ENCODE measurements around the gene UPP2. TPM values are rescaled to one million over a fixed set of nuclear protein-coding genes. Genes with fewer than 3 reads are reported as not detected.

Gene UPP2
- total RNA-seq = not detected
- long read RNA-seq, donor 1, partial matches to known transcripts = 0 of 1 reads
- long read RNA-seq, donor 1, other reads (novel, unspliced or antisense) = 1 of 1 reads
- long read RNA-seq, donor 2 = 0 reads

DNA sequence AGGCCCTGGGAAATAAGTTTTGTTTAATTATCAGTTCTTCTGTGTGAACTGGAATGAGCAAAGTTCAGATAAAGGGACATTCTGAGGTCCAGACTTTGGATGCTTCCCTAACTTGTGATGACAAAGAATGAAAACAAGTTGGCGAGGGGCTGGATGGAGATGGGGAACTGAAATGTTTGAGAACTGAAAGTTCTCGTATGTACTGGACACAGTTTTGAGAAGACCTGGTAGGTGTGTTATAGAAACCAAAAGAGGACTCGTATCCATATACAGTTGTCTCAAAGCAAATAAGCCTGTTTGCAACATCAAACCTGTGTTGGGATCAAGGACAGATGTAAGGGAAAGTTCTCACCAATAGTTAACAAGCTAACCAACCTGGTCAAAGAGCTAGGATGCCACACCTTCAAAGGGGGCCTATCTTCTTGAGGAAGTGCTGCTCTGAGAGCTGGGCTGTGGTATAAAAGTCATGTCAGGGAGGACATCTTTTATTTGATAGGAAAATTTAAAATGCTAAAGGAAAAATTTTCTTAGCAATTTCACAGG is at the start of gene UPP2:
Gene UPP2 (plus strand): TSS at position 493 of the 543 bp plus-strand sequence. CDS start 188 bp downstream, outside the sequence.
- DNase-seq (ENCODE audit: low spot score) = no peak
- intact Hi-C loops (cut with DNase I) = no loop called here

- DNase-seq (ENCODE audit: low spot score) = no peak
- intact Hi-C loops (cut with DNase I) = no loop called here
These were observed 48.9 kb upstream of the UPP2 start for GRCh38 chr2:158052761-158053160.

- DNase-seq (ENCODE audit: low spot score) = no peak
These were observed 44.8 kb upstream of the UPP2 start for GRCh38 chr2:158056875-158057274.

DNA sequence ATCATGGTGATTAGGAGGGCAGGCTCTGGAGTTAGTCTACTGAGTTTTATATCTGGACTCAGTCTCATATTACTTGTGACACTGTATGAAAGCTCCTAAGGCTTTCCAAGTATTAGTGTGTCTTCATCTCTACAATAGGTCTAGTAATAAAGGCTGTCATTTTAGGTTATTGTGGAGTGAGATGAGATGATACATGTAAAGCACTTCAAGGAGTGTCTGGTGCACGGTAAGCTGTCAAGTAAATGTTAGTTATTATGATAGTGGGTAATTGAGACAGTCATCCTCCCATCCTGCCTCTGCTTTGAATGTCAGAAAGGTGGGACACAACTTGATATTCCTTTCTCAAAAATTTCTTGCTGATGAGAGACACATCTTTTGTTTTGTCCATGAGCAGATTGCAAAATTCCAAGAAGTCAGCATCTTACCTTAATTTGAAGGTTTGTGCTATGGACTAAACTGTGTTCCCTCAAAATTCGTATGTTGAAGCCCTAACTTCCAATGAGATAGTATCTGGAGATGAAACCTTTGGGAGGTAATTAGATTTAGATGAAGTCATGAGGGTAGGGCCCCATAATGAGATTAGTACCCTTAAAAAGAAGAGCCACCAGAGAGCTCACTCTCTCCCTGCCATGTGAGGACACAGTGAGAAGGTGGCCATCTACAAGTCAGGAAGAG is 41.4 kb upstream of the UPP2 start:
- intact Hi-C loops (cut with DNase I) = no loop called here
- DNase-seq (ENCODE audit: low spot score) = no peak

More at GRCh38 chr2:158056875-158057274, 44.8 kb upstream of the UPP2 start:
- intact Hi-C loops (cut with DNase I) = no loop called here

- no peak for DNase-seq (ENCODE audit: low spot score)
- intact Hi-C loops (cut with DNase I) = no loop called here
These were observed 40.7 kb upstream of the UPP2 start for GRCh38 chr2:158060835-158061435.

- no peak for DNase-seq (ENCODE audit: low spot score)
- intact Hi-C loops (cut with DNase I) = no loop called here
These were observed 39.9 kb upstream of the UPP2 start for GRCh38 chr2:158061763-158062162.

- DNase-seq (ENCODE audit: low spot score) = no peak
- intact Hi-C loops (cut with DNase I) = no loop called here
These were observed 35.5 kb upstream of the UPP2 start for GRCh38 chr2:158066046-158066713.

DNA sequence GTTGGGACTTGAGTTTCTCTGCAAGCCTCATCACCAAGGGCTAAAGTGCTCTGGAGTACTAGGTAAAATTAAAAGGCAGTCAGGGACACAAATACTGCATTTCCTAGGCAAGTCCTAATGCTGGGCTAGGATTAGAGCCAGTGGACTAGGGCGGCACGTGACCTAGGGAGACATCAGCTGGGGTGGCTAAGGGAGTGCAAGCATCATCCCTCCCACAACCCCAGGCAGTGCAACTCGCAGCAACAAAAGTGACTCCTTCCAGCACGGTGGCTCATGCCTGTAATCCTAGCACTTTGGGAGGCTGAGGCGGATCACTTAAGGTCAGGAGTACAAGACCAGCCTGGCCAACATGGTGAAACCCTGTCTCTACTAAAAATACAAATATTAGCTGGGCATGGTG is 30.7 kb upstream of the UPP2 start:
- DNase-seq (ENCODE audit: low spot score) = no peak
- intact Hi-C loops (cut with DNase I) = no loop called here

GRCh38 chr2:158072361-158072760 is 29.3 kb upstream of the UPP2 start:
- DNase-seq (ENCODE audit: low spot score) = no peak
- intact Hi-C loops (cut with DNase I) = no loop called here

- DNase-seq (ENCODE audit: low spot score) = no peak
- intact Hi-C loops (cut with DNase I) = no loop called here
These were observed 22.0 kb upstream of the UPP2 start for GRCh38 chr2:158079672-158080071.

DNA sequence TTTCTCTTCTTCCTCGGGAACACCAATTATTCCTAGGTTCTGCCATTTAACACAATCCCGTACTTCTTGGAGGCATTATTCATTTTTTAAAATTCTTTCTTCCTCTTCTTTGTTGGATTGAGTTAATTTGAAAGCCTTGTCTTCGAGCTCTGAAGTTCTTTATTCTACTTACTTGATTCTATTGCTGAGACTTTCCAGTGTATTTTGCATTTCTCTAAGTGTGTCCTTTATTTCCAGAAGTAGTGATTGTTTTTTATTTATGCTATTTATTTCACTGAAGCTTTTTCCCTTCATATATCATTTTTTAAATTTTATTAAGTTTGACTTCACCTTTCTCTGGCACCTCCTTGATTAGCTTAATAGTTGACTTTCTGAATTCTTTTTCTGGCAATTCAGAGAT is 13.6 kb upstream of the UPP2 start:
- no peak for DNase-seq (ENCODE audit: low spot score)

GRCh38 chr2:158089322-158089721 is 12.4 kb upstream of the UPP2 start:
- DNase-seq (ENCODE audit: low spot score) = no peak
- intact Hi-C loops (cut with DNase I) = no loop called here

More for the DNA sequence above, 13.6 kb upstream of the UPP2 start:
- intact Hi-C loops (cut with DNase I) = no loop called here

DNA sequence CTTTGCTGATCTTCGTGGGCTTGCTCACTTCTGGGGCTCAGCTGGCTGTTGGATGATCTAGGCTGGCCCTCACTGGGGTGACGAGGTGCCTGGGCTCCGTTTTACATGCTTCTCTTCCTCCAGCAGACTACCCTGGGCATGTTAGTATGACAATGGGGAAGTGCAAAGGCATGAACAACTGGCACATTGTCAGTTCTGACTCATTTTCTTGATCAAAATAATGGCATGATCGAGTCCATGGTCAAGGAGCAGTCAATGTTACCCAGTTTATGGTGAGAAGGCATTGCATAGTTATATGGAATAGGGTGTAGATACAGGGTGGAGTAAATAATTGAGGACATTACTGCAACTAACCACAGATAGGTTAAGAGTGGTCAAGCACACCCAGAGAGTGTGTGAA is 10.0 kb upstream of the UPP2 start:
- DNase-seq (ENCODE audit: low spot score) = no peak
- intact Hi-C loops (cut with DNase I) = no loop called here

DNA sequence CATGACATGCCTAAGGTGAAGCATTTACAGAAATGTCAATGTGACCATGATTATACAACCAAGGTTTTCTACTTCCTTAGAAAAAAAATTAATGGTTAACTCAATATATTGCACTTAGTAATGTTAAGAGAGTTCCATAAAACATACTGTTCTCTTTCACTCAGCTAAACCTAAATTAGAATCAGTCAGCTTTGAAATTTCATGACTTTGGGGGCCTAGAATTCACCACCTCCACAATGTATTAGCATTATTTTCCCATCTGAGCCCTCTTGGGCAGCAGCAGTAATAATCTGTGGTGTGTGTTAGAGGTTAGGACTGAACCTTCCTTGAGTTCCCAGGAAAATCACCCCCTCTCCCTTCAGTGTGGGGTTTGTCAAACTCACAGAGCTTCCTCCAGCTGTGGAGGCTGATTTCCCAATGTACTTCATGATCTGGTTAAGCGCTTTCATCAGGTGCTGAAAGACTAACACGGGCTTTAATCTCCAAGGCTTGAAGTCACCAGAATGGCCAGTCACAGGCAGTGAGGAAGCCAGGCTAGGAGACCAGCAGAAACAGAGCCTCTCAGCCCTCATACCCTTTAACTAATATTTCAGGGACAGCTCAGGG is 7.1 kb upstream of the UPP2 start:
- no peak for DNase-seq (ENCODE audit: low spot score)
- intact Hi-C loops (cut with DNase I) = no loop called here

GRCh38 chr2:158095269-158095668 is 6.4 kb upstream of the UPP2 start:
- intact Hi-C loops (cut with DNase I) = no loop called here
- no peak for DNase-seq (ENCODE audit: low spot score)

DNA sequence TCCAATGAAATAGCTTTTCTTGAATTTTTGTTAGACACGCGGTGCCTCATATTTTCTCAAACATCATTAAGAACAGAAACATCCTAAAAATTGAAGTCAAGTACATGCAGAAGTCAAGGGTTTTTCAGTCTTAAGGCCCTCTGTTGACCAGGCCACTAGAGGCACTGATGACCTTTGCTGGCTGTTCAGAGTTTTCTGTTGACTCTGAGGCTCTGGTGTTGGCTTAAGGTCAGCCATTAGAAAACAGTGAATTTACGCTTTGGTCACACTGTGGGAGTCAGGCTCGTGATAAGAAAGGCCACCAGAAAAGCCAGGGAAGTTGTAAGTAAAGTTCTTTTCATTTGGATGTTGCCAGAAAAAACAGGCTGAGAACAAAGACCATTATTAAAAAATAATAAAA is 5.8 kb upstream of the UPP2 start:
- no peak for DNase-seq (ENCODE audit: low spot score)
- intact Hi-C loops (cut with DNase I) = no loop called here

DNA sequence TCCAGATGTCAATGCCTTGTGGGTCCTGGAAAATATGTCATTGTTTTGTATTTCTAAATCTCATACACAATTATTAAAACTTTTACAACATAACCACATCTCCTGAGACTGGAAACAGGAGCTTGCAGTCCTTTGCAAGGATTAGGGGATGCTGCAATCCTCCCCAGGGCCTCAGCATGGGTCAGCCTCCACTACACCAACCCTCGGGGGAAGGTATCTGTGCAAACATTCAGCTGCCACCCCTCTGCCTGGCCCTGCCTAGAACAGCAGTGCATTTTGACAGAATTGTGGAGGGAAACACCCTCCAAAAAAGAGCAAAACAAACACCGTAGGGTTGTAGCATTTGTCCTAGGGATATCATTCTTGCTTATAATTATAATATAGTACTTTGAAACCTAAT is 4.2 kb upstream of the UPP2 start:
- DNase-seq (ENCODE audit: low spot score) = no peak
- intact Hi-C loops (cut with DNase I) = no loop called here

DNA sequence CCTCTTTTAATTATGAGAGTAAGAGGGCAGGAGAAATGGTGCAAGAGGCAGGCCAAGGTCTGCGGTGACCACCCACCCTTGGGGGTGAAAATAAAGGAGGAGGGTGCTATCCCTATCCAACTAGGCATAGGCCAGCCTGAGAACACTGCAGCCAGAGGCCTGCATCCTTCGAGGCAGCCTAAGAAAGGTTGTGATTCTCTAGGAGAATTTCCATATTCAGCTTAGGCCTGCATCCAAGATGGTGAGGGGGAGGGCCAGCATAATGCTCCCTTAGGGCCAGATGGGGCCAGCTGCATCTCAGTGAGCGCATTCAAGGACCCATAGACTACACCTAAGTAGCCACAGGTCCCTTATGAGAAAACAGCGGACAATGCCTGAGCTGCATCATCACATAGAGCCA is 3.5 kb upstream of the UPP2 start:
- intact Hi-C loops (cut with DNase I) = no loop called here
- no peak for DNase-seq (ENCODE audit: low spot score)

GRCh38 chr2:158099716-158100115 is 2.0 kb upstream of the UPP2 start:
- intact Hi-C loops (cut with DNase I) = no loop called here
- DNase-seq (ENCODE audit: low spot score) = no peak

- DNase-seq (ENCODE audit: low spot score) = no peak
- intact Hi-C loops (cut with DNase I) = no loop called here
These were observed 1.3 kb upstream of the UPP2 start for GRCh38 chr2:158100411-158100810.
